Endothelial cell of umbilical vein (primary cell): ENCODE measurements around the gene DPF1.
"Not testable (repeated sequence)": the region's sequence is repeated elsewhere in the genome, so short reads cannot be mapped to it uniquely, and the experiment has no call there.

Experiments
- CTCF ChIP-seq, 2 donors: IDR thresholded peaks; 1 replicate in 1 of 2; 2 replicates in 1 of 2; pipeline ENCODE4 v1.5.1; 2011; ENCODE audit warnings: low read length in 2 of 2, mild to moderate bottlenecking in 2 of 2, moderate library complexity in 2 of 2, control low read depth in 1 of 2, inconsistent platforms in 1 of 2, low read depth in 1 of 2; ENCODE audit not compliant: insufficient read depth in 1 of 2; ENCODE audit errors: extremely low read depth in 1 of 2
- FOS ChIP-seq: IDR thresholded peaks from 2 replicates; pipeline ENCODE4 v1.6.1; 2011; ENCODE audit warnings: mild to moderate bottlenecking, low read length, moderate library complexity, borderline replicate concordance; ENCODE audit not compliant: insufficient read depth
- MAX ChIP-seq: IDR thresholded peaks from 2 replicates; pipeline ENCODE4 v1.6.1; 2011; ENCODE audit not compliant: insufficient read depth, insufficient read length
- POLR2A ChIP-seq: IDR thresholded peaks from 2 replicates; pipeline ENCODE4 v1.6.1; 2012; ENCODE audit warnings: low read depth, mild to moderate bottlenecking, control low read depth, low read length
- POLR2AphosphoS5 ChIP-seq: IDR thresholded peaks from 2 replicates; pipeline ENCODE4 v1.6.1; 2012; ENCODE audit warnings: low read depth, mild to moderate bottlenecking, control low read depth, low read length, moderate library complexity; ENCODE audit not compliant: insufficient read depth

- TF ChIP-seq POLR2AphosphoS5; POLR2A; CTCF (IDR thresholded peaks at IDR 0.05; ENCODE audit: extremely low read depth in 1 of 2, insufficient read depth in 1 of 2, low read depth in 1 of 2, low read length in 2 of 2); FOS; MAX: not testable (repeated sequence)
Observed at GRCh38 chr19:38261942-38262341, 37.9 kb upstream of the DPF1 start.
